Activated T-cell treated with anti-CD3 and anti-CD28 coated beads, Interleukin-2, amount 50 U/mL, for 72 hours (primary cell): ENCODE data around the gene FAHD1. TPM values are rescaled to one million over a fixed set of nuclear protein-coding genes. Genes with fewer than 3 reads are reported as not detected.
A peak's percentile ranks its signal among the peaks of the same experiment; 100 is the strongest.
"Not testable (repeated sequence)": the region's sequence is repeated elsewhere in the genome, so short reads cannot be mapped to it uniquely, and the experiment has no call there.

Experiments used
- ATAC-seq, 2 donors: fragments of 150-1000 bp; cut with Tn5 transposase; replicated peaks in 1 of 2; 2 replicates each; pipeline ENCODE4 v1.10.0; 2021; ENCODE audit warnings: moderate library complexity in 2 of 2, mild to moderate bottlenecking in 1 of 2
- DNase-seq, 2 donors: peaks; one replicate each; pipeline ENCODE4 v3.0.0; 2021 to 2022; ENCODE audit warnings: mixed read lengths in 1 of 2
- H3K27ac Mint-ChIP-seq: one replicate; pipeline ENCODE4 v1.8.0; 2022; ENCODE audit warnings: mild to moderate bottlenecking, moderate library complexity, mixed read lengths
- H3K27me3 Mint-ChIP-seq: one replicate; pipeline ENCODE4 v1.8.0; 2022; ENCODE audit warnings: low read depth, mixed read lengths
- H3K36me3 Mint-ChIP-seq, 2 donors: one replicate each; pipeline ENCODE4 v1.8.0; 2022; ENCODE audit warnings: mixed read lengths in 2 of 2, mild to moderate bottlenecking in 1 of 2; ENCODE audit not compliant: insufficient read depth in 2 of 2
- H3K4me1 Mint-ChIP-seq: one replicate; pipeline ENCODE4 v1.8.0; 2022; ENCODE audit warnings: low read depth, mixed read lengths
- H3K4me3 Mint-ChIP-seq, 2 donors: one replicate each; pipeline ENCODE4 v1.8.0; 2022; ENCODE audit warnings: mild to moderate bottlenecking in 2 of 2, mixed read lengths in 2 of 2, moderate library complexity in 2 of 2
- H3K9me3 Mint-ChIP-seq, 2 donors: one replicate each; pipeline ENCODE4 v1.8.0; 2022; ENCODE audit warnings: mixed read lengths in 2 of 2
- total RNA-seq, 2 donors: library from RNA; stranded (reverse); gene quantifications; one replicate each; pipeline ENCODE4 v1.2.3, GENCODE V29; 2022

Gene FAHD1
- total RNA-seq, 2 donors from 2014 or later = 11.1 to 13.5 TPM

GRCh38 chr16:1851793-1852192, 24.8 kb downstream of the FAHD1 start:
- no peaks in the 10 kb centered on the region for H3K9me3 Mint-ChIP-seq
- no peak overlapping the region for H3K27ac Mint-ChIP-seq
- H3K36me3 Mint-ChIP-seq = no peaks in the 10 kb centered on the region
- no peak overlapping the region for H3K4me3 Mint-ChIP-seq
- no peak for ATAC-seq
- DNase-seq = no peak
- no peaks in the 10 kb centered on the region for H3K27me3 Mint-ChIP-seq
- H3K4me1 Mint-ChIP-seq = peaks cover 20% of the 10 kb centered on the region

- ATAC-seq = no peak
- Mint-ChIP-seq H3K9me3 (no peaks in the 10 kb centered on the region), H3K4me3 (no peak overlapping the region), H3K27ac (no peak overlapping the region), H3K36me3 (no peaks in the 10 kb centered on the region), H3K4me1 (peaks cover 26% of the 10 kb centered on the region), H3K27me3 (peaks cover 12% of the 10 kb centered on the region)
- no peak for DNase-seq
Measured at GRCh38 chr16:1857433-1858097, 30.6 kb downstream of the FAHD1 start.

GRCh38 chr16:1858189-1858865, 31.3 kb downstream of the FAHD1 start:
- peaks cover 26% of the 10 kb centered on the region for H3K4me1 Mint-ChIP-seq
- no peak for DNase-seq
- peak overlapping the region; percentile 7 for H3K27ac Mint-ChIP-seq
- ATAC-seq = no peak
- peaks cover 12% of the 10 kb centered on the region for H3K27me3 Mint-ChIP-seq
- H3K4me3 Mint-ChIP-seq = no peak overlapping the region
- H3K9me3 Mint-ChIP-seq = no peaks in the 10 kb centered on the region
- H3K36me3 Mint-ChIP-seq = no peaks in the 10 kb centered on the region

- DNase-seq = no peak
- Mint-ChIP-seq H3K36me3 (no peaks in the 10 kb centered on the region), H3K27ac (no peak overlapping the region), H3K4me1 (peaks cover 20% of the 10 kb centered on the region), H3K4me3 (no peak overlapping the region), H3K27me3 (peaks cover 12% of the 10 kb centered on the region), H3K9me3 (no peaks in the 10 kb centered on the region)
- no peak for ATAC-seq
Measured at GRCh38 chr16:1859650-1860049, 32.6 kb downstream of the FAHD1 start.

GRCh38 chr16:1861730-1862129, 34.7 kb downstream of the FAHD1 start:
- ATAC-seq = peak; percentile 75 to 76
- H3K4me3 Mint-ChIP-seq = no peak overlapping the region
- peaks cover 18% of the 10 kb centered on the region for H3K27me3 Mint-ChIP-seq
- H3K4me1 Mint-ChIP-seq = peaks cover 12% of the 10 kb centered on the region
- no peak overlapping the region for H3K27ac Mint-ChIP-seq
- H3K9me3 Mint-ChIP-seq = no peaks in the 10 kb centered on the region
- no peak for DNase-seq
- no peaks in the 10 kb centered on the region for H3K36me3 Mint-ChIP-seq

- ATAC-seq = no peak
- H3K9me3 Mint-ChIP-seq = no peaks in the 10 kb centered on the region
- H3K27ac Mint-ChIP-seq = no peak overlapping the region
- peaks cover 18% of the 10 kb centered on the region for H3K27me3 Mint-ChIP-seq
- H3K4me3 Mint-ChIP-seq = no peak overlapping the region
- peaks cover 12% of the 10 kb centered on the region for H3K4me1 Mint-ChIP-seq
- no peaks in the 10 kb centered on the region for H3K36me3 Mint-ChIP-seq
- DNase-seq = no peak
Measured at GRCh38 chr16:1862394-1862793, 35.4 kb downstream of the FAHD1 start.

- DNase-seq = no peak
- Mint-ChIP-seq H3K9me3 (no peaks in the 10 kb centered on the region), H3K4me3 (no peak overlapping the region), H3K27me3 (peaks cover 10% of the 10 kb centered on the region), H3K36me3 (no peaks in the 10 kb centered on the region), H3K27ac (no peak overlapping the region), H3K4me1 (peaks cover 6% of the 10 kb centered on the region)
- no peak for ATAC-seq
Measured at GRCh38 chr16:1863681-1864460, 36.9 kb downstream of the FAHD1 start.

GRCh38 chr16:1865902-1866690, 39.1 kb downstream of the FAHD1 start:
- H3K4me3 Mint-ChIP-seq = no peak overlapping the region
- peaks cover 6% of the 10 kb centered on the region for H3K4me1 Mint-ChIP-seq
- H3K9me3 Mint-ChIP-seq = no peaks in the 10 kb centered on the region
- no peak for ATAC-seq
- no peak for DNase-seq
- H3K27me3 Mint-ChIP-seq = peaks cover 6% of the 10 kb centered on the region
- no peak overlapping the region for H3K27ac Mint-ChIP-seq
- H3K36me3 Mint-ChIP-seq = no peaks in the 10 kb centered on the region

- no peak overlapping the region for H3K27ac Mint-ChIP-seq
- H3K9me3 Mint-ChIP-seq = no peaks in the 10 kb centered on the region
- H3K4me3 Mint-ChIP-seq = no peak overlapping the region
- peaks cover 25% of the 10 kb centered on the region for H3K27me3 Mint-ChIP-seq
- H3K36me3 Mint-ChIP-seq = no peaks in the 10 kb centered on the region
- H3K4me1 Mint-ChIP-seq = peaks cover 7% of the 10 kb centered on the region
- DNase-seq (no peak), ATAC-seq (no peak)
Measured at GRCh38 chr16:1870365-1871082, 43.5 kb downstream of the FAHD1 start.

- Mint-ChIP-seq H3K4me1 (peaks cover 5% of the 10 kb centered on the region), H3K27me3 (peaks cover 29% of the 10 kb centered on the region), H3K27ac (no peak within 1 kb of the TSS), H3K4me3 (peak within 1 kb of the TSS; percentile 75 to 78), H3K36me3 (no peaks in the 10 kb centered on the region), H3K9me3 (no peaks in the 10 kb centered on the region)
- ATAC-seq = peak; percentile 58 to 77
- peak; percentile 44 to 53 for DNase-seq
Measured at GRCh38 chr16:1871974-1872635, 45.1 kb downstream of the FAHD1 start, which contains the start of gene MEIOB. Gene MEIOB (minus strand): TSS chr16:1872164. CDS start chr16:1868175, 3,989 bp downstream.

GRCh38 chr16:1874854-1875253, 47.8 kb downstream of the FAHD1 start:
- peaks cover 5% of the 10 kb centered on the region for H3K4me1 Mint-ChIP-seq
- H3K36me3 Mint-ChIP-seq = no peaks in the 10 kb centered on the region
- no peak overlapping the region for H3K27ac Mint-ChIP-seq
- ATAC-seq (no peak), DNase-seq (no peak)
- H3K4me3 Mint-ChIP-seq = no peak overlapping the region
- H3K27me3 Mint-ChIP-seq = peaks cover 40% of the 10 kb centered on the region
- no peaks in the 10 kb centered on the region for H3K9me3 Mint-ChIP-seq

- H3K27me3 Mint-ChIP-seq = peaks cover 40% of the 10 kb centered on the region
- not testable (repeated sequence) for H3K27ac Mint-ChIP-seq, H3K36me3 Mint-ChIP-seq, H3K4me1 Mint-ChIP-seq, ATAC-seq, DNase-seq, H3K9me3 Mint-ChIP-seq, H3K4me3 Mint-ChIP-seq
Measured at GRCh38 chr16:1876066-1876465, 49.1 kb downstream of the FAHD1 start.
